GM18508 (cell line): ENCODE results near the gene CCDC90B.
"Not testable (repeated sequence)": the region's sequence is repeated elsewhere in the genome, so short reads cannot be mapped to it uniquely, and the experiment has no call there.

ENCODE experiments used
- ATAC-seq: cut with Tn5 transposase; IDR thresholded peaks from one replicate; pipeline ENCODE4 v1.9.1; 2021; ENCODE audit warnings: moderate number of reproducible peaks; ENCODE audit not compliant: insufficient read depth, unreplicated experiment

The CCDC90B gene, protein sequence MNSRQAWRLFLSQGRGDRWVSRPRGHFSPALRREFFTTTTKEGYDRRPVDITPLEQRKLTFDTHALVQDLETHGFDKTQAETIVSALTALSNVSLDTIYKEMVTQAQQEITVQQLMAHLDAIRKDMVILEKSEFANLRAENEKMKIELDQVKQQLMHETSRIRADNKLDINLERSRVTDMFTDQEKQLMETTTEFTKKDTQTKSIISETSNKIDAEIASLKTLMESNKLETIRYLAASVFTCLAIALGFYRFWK

DNA sequence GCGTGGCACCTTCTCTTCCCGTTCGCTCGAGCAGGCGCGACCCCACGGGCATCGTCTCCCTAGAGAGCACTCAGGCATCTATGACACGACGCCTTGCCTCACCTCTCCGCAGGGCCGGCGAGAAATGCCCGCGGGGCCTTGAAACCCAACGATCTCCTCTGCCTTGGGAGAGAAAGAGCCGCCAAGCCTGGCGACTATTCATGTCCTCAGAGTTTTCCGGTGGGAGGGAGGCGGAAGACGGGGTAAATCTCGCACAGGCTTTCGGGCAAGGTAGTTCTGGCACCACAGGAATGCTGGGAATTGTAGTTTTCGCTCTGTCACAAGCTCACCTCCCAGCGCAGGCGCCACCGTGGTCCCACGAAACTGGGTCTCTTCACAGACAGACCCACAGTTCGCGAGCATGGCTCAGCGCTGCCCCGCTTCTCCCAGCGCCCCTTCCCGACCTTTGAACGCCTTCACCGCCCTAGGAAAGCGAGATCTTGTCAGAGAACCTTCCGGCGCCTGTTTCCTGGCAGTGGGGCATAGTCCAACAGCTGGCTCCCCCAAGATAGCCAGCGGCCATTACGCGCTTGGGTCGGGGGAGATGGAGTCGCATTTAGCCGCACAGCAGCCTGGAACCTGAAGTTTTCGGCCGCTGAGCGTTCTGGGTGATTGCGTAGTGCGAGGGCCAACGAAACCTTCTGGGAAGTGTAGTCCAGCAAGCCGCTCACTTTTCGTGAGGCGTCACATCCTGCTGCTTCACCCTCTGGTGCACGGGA is at the start of gene CCDC90B:
Gene CCDC90B (minus strand): TSS at position 597 of the 758 bp plus-strand sequence. CDS start 395 bp downstream, at position 202.
- ATAC-seq, result peak; percentile 84

DNA sequence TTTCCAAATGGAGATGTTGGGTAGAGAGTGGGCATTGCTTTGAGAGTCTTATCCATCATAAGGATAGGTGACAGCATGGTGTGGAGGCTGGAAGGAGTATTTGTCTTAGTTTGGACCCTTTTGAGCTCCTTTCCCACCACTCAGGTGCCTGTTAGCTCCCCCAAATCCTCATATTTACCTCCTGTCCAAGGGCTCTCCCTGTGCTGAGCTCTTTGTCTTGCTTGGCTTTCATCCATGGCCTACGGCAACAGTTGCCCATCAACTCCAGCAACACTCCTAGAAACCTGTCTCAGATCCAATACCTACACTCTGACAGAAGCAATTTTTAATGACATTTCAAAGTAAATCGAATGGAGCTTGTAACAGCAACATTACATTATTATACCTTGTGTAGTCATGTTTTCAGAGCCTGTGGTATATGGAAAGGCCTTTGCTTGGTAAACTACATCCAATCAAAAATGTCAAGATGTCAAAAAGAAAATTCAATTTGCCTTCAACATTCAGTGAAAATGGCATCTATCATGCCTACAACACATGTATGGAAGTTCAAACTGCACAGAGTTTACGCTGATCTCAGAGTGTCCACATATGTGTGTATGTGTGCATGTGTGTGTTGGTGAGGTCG is 49.4 kb upstream of the CCDC90B start:
- no peak for ATAC-seq

DNA sequence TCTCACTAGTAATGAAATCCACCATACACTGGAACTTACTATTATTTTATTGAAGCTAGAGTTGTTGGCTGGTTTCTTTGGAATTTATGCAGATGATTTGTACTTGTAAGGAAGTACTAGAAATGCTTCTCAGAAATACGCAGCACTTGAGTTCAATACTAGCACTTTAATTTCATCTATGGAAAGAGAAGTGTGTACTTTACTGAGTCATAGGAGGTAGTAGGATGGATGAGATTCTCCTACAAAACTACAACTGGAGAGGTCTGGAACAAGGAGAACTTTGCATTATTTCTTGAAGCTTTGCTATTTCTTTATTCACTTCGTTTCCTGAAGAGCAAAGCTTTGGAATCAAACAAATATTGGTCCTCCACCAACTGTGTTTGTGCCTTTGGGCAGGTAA is 44.1 kb upstream of the CCDC90B start:
- no peak for ATAC-seq

DNA sequence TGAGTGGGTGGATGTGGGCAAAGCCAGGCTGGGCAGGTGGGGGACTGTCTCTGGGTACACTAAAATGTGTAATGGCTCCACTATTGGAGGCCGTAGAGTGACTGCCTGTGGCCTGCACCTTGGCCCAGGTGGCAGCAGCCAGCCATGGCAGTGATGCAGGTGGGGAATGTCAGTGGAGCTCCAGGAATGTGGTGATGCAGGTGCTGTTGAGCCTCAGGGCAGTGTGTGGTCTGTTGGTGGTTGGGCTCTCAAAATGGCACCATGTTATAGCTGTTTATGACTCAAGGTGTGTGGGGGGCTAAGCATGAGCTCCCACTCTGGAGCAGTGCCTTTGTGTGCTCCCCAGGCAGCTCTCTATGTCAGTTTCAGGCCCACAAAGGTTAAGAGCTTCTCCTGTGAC is 40.2 kb upstream of the CCDC90B start:
- ATAC-seq, result no peak

DNA sequence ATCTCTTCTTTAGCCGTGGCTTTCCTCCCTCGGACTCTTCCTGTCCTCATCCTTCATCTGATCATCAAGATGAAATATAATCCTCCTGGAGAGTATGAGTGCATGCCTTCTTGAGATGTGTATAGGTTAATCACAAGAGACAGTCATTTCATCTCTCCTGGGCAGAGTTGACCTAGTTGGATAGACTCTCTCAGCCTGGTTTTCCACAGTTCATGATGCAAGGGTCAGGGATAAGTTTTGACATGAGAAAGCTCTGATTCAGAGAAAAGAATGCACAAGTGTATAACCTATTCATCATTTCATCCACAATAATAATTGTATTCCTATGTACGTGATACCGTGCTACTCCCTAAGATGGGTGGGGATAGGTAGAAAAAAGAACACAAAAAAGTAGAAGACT is 33.2 kb upstream of the CCDC90B start:
- ATAC-seq, result no peak

DNA sequence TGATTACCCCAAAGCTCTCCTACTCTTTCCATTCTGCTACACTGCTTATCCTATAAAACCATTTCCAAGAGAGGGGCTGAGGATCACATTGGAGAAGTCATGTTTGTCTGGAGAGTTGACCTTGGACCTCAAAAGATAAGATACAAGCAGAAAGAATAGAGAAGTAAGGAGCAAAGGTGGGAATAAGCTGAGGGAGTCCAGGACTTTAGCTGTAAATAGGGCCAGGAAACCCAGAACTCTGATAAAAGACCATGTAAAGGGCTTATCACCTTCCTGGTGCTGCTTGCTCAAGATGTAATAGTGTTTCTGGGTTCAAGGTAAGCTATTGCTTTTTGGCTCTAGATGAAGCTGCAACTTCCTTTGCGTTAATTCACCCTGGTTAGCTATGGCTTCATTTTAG is 32.8 kb upstream of the CCDC90B start:
- ATAC-seq, result no peak

DNA sequence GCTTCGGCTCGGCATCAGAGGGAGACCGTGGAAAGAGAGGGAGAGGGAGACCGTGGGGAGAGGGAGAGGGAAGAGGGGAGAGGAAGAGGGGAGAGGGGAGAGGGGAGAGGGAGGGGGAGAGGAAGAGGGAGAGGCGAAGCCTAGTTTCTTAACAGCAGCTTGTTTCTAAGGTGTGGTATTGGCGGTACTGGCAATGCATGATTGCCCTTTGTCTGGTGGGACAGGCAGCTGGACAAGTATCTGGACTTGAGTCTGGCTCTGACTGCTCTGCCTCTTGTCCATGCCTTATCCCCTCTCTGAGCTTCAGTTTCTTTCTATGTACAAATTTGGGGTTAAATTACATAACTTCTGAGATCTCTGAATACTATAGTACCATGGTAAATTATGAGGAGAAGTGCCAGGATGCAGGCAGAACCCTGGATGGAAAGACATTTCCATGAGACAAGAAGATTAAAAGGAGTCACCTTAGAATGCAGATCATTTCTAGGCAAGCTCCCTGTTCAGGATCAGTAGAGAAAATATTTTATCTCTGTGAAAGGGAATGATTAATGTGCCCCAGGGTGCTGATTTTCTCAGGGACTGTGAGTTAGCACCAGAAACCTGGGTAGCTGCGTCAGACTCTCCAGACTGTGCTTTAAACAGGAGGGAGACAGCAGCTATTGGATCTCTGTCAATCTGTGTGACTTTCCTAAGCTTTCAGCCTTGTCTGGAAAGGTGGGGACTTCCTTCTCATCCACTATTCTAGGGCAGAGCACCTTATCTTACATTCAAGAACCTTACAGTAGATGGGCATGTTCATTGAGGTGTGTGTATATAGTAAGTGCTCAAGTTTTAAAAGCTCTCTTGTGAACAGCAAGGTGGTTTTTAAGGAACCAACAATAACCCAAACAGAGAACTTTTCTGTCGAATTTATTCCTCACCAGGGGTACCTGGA is 31.9 kb upstream of the CCDC90B start:
- no peak for ATAC-seq

DNA sequence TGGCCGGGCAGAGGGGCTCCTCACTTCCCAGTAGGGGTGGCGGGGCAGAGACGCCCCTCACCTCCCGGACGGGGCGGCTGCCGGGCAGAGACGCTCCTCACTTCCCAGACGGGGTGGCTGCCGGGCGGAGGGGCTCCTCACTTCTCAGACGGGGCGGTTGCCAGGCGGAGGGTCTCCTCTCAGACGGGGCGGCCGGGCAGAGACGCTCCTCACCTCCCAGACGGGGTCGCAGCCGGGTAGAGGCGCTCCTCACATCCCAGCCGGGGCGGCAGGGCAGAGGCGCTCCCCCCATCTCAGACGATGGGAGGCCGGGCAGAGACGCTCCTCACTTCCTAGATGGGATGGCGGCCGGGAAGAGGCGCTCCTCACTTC is 30.7 kb upstream of the CCDC90B start:
- not testable (repeated sequence) for ATAC-seq

DNA sequence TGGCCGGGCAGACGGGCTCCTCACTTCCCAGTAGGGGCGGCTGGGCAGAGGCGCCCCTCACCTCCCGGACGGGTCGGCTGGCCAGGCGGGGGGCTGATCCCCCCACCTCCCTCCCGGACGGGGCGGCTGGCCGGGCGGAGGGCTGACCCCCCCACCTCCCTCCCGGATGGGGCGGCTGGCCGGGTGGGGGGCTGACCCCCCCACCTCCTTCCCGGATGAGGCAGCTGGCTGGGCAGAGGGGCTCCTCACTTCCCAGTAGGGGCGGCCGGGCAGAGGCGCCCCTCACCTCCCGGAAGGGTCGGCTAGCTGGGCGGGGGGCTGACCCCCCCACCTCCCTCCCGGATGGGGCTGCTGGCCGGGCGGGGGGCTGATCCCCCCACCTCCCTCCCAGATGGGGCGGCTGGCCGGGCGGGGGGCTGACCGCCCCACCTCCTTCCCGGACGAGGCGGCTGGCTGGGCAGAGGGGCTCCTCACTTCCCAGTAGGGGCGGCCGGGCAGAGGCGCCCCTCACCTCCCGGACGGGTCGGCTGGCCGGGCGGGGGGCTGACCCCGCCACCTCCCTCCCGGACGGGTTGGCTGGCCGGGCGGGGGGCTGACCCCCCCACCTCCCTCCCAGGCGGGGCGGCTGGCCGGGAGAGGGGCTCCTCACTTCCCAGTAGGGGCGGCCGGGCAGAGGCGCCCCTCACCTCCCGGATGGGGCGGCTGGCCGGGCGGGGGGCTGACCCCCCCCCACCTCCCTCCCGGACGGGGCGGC is 30.2 kb upstream of the CCDC90B start:
- ATAC-seq, result not testable (repeated sequence)

DNA sequence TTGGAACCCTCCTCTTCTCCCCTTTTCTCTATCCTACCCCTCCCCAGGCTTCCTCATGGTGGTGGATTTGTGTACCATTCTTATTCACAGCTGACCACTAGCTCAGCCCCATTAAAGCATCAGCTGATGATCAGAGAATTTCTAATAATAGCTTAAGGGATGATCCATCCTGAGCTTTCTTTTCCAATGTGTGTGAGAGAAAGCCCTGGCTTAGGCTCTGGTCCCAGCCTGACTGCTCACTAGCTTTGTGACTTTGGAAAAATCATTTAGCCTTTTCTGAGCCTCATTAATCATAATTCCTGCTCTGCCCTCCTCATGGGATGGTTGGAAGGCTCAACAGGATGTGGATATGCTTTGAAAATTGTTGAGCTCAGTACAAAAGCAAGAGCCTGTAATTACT is 26.3 kb upstream of the CCDC90B start:
- ATAC-seq, result no peak

DNA sequence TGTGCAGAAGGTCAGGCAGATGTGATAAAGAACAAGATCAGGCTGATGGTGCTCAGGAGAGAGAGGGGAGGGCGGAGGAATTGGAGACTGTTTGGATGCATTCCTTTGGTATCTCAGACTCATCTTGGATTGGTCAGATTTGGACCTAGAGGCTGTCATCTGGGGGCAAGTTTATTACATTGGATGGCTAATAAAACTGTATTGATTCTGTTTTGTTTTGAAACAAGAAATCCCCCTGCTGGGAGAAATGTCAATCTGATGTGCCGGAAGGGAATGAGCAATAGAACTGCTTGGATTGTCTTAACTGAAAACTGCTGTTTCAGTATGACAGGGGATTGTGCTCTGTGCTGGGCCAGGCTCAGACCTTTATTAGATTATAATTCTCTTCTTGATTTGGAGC is 25.5 kb upstream of the CCDC90B start:
- ATAC-seq, result no peak

DNA sequence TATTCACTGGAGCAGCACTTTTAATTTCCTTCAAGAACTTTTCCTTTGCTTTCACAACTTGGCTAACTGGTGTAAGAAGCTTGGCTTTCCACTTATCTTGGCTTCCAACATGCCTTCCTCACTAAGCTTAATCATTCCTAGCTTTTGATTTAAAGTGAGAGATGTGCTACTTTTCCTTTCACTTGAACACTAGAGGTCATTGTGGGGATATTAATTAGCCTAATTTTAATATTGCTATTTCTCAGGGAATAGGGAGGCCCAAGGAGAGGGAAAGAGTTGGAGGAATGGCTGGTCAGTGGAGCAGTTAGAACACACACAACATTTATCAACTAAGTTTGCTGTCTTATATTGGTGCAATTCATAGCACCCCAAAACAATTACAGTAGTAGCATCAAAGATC is 24.6 kb upstream of the CCDC90B start:
- no peak for ATAC-seq

DNA sequence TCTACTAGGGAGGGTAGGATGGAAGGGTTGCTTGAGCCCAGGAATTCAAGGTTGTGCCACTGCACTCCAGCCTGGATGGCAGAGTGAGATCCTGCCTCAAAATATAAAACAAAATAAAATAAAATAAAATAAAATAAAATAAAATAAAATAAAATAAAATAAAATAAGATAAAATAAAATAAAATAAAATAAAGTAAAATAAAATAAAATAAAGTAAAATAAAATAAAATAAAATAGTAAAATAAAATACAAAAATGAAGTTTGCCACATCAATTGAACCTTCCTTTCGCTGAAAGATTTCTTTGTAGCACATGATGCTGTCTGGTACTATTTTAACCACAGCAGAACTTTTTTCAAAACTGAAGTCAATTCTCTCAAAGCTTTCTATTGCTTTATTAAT is 22.4 kb upstream of the CCDC90B start:
- not testable (repeated sequence) for ATAC-seq

DNA sequence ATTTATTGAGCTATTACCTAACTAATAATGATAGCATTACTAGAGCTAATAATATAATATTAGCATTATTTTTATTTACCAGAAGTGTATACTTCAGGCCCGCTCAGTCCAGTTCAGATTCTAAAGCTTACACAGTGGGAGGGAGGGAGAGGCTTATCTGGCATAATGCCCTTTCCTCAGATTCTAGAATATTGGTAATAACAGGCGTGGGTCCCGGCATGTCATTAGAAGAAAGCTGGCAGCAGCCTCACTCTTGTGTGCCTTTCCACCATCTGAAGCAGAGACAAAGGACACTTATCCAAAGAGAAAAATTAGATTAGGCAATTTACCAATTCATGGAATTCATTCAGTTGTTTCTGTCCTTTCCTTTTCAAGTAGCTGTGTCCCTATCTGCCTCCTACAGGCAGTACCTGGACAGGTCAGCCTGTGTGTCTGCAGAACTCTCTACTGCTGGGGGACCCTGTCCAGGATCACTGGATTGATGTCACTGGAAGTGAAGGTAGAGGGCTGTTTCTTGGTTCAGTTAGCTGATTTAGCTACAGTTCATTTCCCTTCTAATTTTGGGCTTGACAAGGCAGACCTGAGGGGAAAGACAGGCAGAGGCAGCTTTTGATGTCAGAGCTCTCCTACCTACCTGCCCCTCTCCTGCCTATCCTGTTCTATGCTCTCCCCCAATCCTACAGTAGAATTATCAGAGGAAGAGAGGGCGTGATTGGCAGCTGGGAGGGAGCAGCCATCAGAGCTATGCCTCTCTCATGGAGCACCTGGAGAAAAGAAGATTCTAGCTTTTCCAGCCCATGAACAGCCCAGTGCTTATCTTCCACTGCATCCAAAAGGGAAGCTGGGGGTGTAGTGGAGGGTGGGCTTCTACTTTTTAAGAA is 20.3 kb upstream of the CCDC90B start:
- no peak for ATAC-seq

DNA sequence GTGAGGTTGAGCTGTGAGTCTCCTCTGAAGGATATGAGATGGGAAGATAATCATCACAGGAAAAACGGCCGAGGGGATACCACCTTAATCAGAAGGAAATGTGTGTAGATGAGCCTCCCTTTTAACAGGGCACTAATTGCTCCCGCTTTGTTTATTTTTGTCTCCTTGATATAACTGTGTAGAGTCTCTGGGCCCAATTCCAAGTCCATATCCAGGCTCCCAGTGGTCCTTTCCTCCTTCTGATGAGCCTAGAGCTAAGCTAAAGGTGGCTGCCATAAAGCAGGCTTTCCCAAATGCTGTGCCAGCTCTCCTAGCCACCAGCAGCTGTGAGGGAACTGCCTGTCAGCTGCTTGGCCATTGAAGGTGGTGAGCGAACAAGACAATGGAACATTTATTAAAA is 17.1 kb upstream of the CCDC90B start:
- ATAC-seq, result no peak

DNA sequence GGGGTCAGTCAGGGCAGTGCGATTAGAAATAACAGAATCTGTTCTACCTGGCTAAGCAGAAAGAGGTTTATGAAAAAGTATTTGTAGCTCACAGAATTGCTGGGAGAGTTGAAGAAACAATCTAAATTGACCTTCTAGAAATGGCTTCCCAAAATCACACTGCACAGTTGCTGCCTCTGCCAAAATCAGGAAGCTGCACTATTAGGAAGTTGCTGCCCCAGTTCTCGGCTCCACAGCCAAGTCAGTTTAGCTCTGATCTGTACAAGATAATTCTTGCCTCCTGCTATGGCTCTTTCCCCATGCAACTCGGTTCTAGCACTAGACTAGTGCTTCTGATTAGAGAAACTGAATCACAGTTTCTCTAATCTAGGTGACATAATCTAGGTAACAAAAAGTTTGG is 16.0 kb upstream of the CCDC90B start:
- no peak for ATAC-seq

DNA sequence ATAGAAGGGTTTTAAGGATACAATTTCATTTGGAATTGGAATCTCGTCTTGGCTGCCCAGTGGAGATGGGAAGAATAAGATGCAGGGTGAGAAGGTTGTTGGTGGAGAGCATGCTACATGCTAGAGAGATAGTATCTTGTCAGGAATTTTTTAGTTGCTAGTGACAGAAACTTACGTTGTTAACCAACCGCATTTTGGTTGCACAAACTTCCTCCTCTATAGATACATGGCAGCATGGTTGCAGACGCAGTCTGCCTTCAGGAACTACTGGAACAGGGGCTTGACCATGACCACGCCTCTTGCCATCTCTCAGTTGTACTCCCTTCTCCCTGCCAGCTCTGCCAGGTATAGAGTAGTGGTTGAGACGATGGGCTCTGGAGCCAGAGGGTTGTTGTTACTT is 13.5 kb upstream of the CCDC90B start:
- ATAC-seq, result no peak

DNA sequence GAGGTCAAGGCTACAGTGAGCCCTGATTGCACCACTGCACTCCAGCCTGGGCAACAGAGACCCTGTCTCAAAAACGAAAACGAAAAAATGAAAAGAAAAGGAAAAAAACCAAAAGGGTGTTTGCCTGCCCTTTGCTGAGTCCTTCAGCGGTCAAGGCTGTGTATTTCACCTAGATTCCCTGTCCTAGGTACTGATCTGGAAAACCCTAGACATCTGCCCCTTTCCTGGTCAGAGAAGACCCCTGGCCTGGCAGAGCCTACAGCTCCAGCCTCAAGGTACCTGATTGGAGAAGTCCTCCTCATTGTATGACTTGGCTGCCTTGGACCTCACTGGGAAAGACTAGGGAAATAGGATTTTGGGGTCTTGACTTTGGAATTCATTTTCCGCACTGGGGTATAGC is 8.0 kb upstream of the CCDC90B start:
- no peak for ATAC-seq

DNA sequence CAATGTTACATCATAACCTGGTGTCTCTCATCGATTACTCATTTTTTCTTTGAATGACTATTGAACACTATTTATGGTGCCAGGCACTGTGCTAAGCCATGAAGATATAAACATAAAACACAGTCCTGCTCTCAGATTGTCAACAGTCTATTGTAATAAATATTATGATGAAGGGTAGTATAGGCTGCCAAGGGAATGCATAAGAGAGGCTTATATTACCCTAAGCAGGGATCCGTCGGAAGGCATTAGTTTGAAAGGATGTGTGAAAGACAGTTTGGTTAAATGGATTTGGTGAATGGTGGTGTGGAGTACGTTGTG is 7.2 kb upstream of the CCDC90B start:
- no peak for ATAC-seq
